Type B pancreatic cell (in vitro differentiated cells): ENCODE results near the gene B3GNT2. TPM values are rescaled to one million over a fixed set of nuclear protein-coding genes. Genes with fewer than 3 reads are reported as not detected.

ENCODE experiments used
- DNase-seq: peaks from one replicate; pipeline ENCODE4 v3.0.0; 2021; ENCODE audit warnings: mixed read lengths; ENCODE audit not compliant: unreplicated experiment; ENCODE audit errors: extremely low spot score
- H3K27ac Mint-ChIP-seq: 2 replicates; pipeline ENCODE4 v1.8.0; 2021; ENCODE audit warnings: mild to moderate bottlenecking, mixed read lengths
- H3K27me3 Mint-ChIP-seq: 2 replicates; pipeline ENCODE4 v1.8.0; 2021; ENCODE audit warnings: mixed read lengths
- H3K36me3 Mint-ChIP-seq: 2 replicates; pipeline ENCODE4 v1.8.0; 2021; ENCODE audit warnings: mixed read lengths
- H3K4me1 Mint-ChIP-seq: one replicate; pipeline ENCODE4 v1.8.0; 2021; ENCODE audit warnings: mixed read lengths; ENCODE audit not compliant: unreplicated experiment
- H3K4me3 Mint-ChIP-seq: 2 replicates; pipeline ENCODE4 v1.8.0; 2021; ENCODE audit warnings: mild to moderate bottlenecking, mixed read lengths
- H3K9me3 Mint-ChIP-seq: 2 replicates; pipeline ENCODE4 v1.8.0; 2021; ENCODE audit warnings: mixed read lengths
- total RNA-seq: library from RNA; stranded (reverse); gene quantifications from 2 replicates; pipeline ENCODE4 v1.2.1, GENCODE V29; 2021; ENCODE audit warnings: low replicate concordance
- TF ChIP-seq, protein P1 (sequence below): fragments of 200-600 bp; sonication (generic); conservative IDR thresholded peaks from 2 replicates; pipeline ENCODE4 v1.5.0; 2021; ENCODE audit warnings: antibody characterized with exemption, mild to moderate bottlenecking

The B3GNT2 gene
- total RNA-seq, 1 donor from 2014 or later: 23.5 TPM

DNA sequence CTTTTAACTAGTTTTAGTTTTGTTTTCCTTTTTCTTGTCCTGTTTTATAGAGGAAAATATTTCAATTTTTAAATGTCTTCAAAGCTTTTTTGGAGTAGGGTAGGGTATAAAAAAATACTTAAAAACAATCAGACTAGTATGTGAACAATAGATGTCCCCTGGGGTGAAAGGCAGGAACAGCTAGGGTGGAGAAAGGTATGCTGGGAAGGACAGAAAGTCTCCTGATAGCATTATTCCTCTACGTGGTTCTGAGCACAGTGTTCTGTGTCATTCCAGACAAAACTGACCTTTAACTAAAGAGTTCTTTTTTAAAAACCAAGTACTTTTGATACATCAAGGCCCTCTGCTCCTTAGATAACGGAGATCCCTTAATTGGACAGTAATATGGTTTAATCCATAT lies 32.1 kb upstream of the B3GNT2 start:
- no peak for DNase-seq
- H3K27me3 Mint-ChIP-seq: no peaks in the 10 kb centered on the region
- no peaks in the 10 kb centered on the region for H3K36me3 Mint-ChIP-seq
- H3K9me3 Mint-ChIP-seq: no peaks in the 10 kb centered on the region
- TF ChIP-seq, protein P1, sequence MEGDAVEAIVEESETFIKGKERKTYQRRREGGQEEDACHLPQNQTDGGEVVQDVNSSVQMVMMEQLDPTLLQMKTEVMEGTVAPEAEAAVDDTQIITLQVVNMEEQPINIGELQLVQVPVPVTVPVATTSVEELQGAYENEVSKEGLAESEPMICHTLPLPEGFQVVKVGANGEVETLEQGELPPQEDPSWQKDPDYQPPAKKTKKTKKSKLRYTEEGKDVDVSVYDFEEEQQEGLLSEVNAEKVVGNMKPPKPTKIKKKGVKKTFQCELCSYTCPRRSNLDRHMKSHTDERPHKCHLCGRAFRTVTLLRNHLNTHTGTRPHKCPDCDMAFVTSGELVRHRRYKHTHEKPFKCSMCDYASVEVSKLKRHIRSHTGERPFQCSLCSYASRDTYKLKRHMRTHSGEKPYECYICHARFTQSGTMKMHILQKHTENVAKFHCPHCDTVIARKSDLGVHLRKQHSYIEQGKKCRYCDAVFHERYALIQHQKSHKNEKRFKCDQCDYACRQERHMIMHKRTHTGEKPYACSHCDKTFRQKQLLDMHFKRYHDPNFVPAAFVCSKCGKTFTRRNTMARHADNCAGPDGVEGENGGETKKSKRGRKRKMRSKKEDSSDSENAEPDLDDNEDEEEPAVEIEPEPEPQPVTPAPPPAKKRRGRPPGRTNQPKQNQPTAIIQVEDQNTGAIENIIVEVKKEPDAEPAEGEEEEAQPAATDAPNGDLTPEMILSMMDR: no peak
- no peak overlapping the region for H3K4me3 Mint-ChIP-seq
- peaks cover 12% of the 10 kb centered on the region for H3K4me1 Mint-ChIP-seq
- H3K27ac Mint-ChIP-seq: no peak overlapping the region

DNA sequence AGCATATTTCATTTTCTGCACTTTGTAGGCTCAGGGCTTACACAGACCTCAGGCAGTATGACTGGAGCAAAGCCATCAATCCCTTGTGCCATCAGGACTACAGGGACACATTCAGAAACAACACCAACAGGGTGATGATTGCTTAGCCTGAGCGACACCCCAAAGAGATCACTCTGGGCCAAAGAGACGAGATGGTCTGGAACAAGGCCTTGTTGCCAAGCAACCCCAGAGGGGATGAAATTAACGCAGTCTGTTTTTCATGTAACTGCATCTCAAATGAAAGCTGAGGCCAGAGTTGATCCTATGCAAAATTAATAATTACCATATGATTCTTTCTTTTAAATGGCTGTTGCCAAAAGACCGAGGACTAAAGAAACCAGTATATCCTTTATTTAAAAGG lies 20.2 kb upstream of the B3GNT2 start:
- no peak for DNase-seq
- H3K4me3 Mint-ChIP-seq: no peak overlapping the region
- TF ChIP-seq, protein P1: no peak
- no peak overlapping the region for H3K27ac Mint-ChIP-seq
- H3K9me3 Mint-ChIP-seq: no peaks in the 10 kb centered on the region
- no peaks in the 10 kb centered on the region for H3K36me3 Mint-ChIP-seq
- no peaks in the 10 kb centered on the region for H3K27me3 Mint-ChIP-seq
- H3K4me1 Mint-ChIP-seq: peaks cover 13% of the 10 kb centered on the region

DNA sequence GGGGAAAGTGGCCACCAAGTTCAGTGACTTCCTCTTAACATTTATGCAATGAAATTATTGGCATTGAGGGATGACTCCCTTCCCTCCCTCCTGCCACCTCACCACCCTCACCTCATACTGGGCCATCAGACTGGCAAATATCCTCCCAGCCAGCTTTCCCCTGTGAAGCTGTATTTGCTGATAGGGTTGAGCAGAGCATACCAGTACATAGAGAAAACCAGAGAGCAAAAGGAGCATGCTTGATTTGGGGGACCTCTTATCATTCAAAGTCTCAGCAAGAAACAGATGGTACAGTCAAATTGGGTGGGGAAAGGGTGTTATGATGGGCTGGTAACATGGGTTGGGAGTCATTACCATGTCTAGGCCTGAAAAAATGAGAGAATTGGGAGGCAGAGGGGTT lies 19.1 kb upstream of the B3GNT2 start:
- no peak for DNase-seq
- TF ChIP-seq, protein P1: no peak
- Mint-ChIP-seq H3K27me3 (no peaks in the 10 kb centered on the region), H3K4me3 (no peak overlapping the region), H3K36me3 (no peaks in the 10 kb centered on the region), H3K27ac (no peak overlapping the region), H3K4me1 (peaks cover 20% of the 10 kb centered on the region), H3K9me3 (no peaks in the 10 kb centered on the region)

DNA sequence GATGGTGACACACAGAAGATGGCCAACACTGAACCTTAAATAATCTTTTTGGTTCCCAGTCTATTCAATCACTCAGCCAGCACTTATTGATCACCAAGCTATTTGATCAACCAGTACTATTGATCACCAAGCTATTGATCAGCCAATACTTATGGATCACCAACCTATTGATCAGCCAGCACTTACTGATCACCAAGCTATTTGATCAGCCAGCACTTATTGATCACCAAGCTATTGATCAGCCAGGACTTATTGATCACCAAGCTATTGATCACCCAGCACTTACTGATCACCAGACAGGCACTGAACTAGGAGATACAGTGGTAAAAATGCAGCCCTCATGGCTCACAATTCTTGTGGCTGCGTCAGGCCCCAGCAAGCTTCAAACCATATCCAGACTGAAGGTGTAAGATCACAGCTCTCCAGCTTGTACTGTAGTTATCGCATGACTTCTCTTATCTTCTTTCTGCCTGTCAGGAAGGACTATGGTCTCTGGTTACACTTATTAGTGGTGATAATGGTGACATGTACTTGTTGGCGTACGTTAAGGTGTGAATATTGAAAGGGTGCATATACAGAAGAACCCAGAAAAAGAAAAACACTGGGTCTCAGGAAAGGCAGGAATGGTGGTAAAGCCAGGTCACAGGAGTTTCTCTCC lies 18.4 kb upstream of the B3GNT2 start:
- Mint-ChIP-seq H3K4me3 (no peak overlapping the region), H3K27ac (no peak overlapping the region)

DNA sequence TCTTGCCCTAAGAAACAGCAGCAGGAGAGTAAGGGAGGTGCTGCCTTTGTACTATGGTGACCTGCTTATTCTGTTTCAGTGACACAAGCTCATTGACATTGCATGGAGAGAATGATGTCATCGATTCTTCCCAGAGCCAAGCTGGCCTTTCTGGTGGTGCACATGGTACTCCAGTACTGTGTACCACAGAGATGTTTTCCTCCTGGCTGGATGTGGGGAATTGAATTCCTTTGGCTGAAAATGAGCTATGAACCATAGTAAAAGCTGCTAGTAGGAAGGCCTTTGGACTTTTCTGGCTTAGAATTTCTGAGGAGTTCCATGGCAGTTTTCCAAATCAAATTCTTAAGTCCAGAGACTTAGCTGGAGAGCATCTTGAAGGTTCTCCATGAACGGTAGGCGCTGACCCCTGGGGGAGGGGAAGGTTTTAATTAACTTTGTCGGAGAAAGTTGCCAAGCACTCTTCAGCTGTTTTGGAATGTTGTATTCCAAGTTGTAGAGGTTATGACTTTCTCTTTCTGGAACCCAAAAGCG lies 17.1 kb upstream of the B3GNT2 start:
- Mint-ChIP-seq H3K9me3 (no peaks in the 10 kb centered on the region), H3K4me3 (no peak overlapping the region), H3K27ac (no peak overlapping the region), H3K4me1 (peaks cover 27% of the 10 kb centered on the region), H3K27me3 (no peaks in the 10 kb centered on the region), H3K36me3 (no peaks in the 10 kb centered on the region)
- TF ChIP-seq, protein P1: no peak
- DNase-seq: no peak

More for the DNA sequence above, 18.4 kb upstream of the B3GNT2 start:
- TF ChIP-seq, protein P1: no peak
- no peaks in the 10 kb centered on the region for H3K27me3 Mint-ChIP-seq
- no peaks in the 10 kb centered on the region for H3K9me3 Mint-ChIP-seq
- DNase-seq: no peak
- no peaks in the 10 kb centered on the region for H3K36me3 Mint-ChIP-seq
- peaks cover 27% of the 10 kb centered on the region for H3K4me1 Mint-ChIP-seq
